Transverse colon (tissue), 4 donors: ENCODE results near the gene ZNF516. TPM values are rescaled to one million over a fixed set of nuclear protein-coding genes. Genes with fewer than 3 reads are reported as not detected.

Experiments
- DNase-seq: peaks from one replicate; pipeline ENCODE4 v3.0.0-alpha.2; 2019
- H3K27ac ChIP-seq, 4 donors: fragments of 200-600 bp; sonication (generic); 2 replicates each; pipeline ENCODE4 v1.5.1; 2016 to 2018; ENCODE audit warnings: inconsistent platforms in 4 of 4
- H3K27me3 ChIP-seq: fragments of 200-600 bp; sonication (generic); 2 replicates; pipeline ENCODE4 v1.5.1; 2017; ENCODE audit warnings: inconsistent platforms
- H3K36me3 ChIP-seq, 4 donors: fragments of 200-600 bp; sonication (generic); 2 replicates each; pipeline ENCODE4 v1.5.1; 2017 to 2019; ENCODE audit warnings: inconsistent platforms in 4 of 4
- H3K4me1 ChIP-seq, 4 donors: fragments of 200-600 bp; sonication (generic); 2 replicates each; pipeline ENCODE4 v1.5.1; 2017 to 2020; ENCODE audit warnings: inconsistent platforms in 4 of 4
- H3K4me3 ChIP-seq, 4 donors: fragments of 200-600 bp; sonication (generic); 1 replicate in 1 of 4; 2 replicates in 3 of 4; pipeline versions ENCODE4 v1.5.1 to v1.6.1; 2017 to 2019; ENCODE audit warnings: inconsistent platforms in 4 of 4
- H3K9me3 ChIP-seq, 2 donors: fragments of 200-600 bp; sonication (generic); 2 replicates each; pipeline ENCODE4 v1.5.1; 2017 to 2019; ENCODE audit warnings: inconsistent platforms in 2 of 2
- CTCF ChIP-seq, 5 experiments: fragments of 200-600 bp in 3 of 5; fragments of 450-650 bp in 2 of 5; sonication (generic) in 3 of 5; IDR thresholded peaks; 1 replicate in 2 of 5; 2 replicates in 3 of 5; pipeline ENCODE4 v1.5.1; 2016 to 2017; ENCODE audit warnings: antibody characterized with exemption in 5 of 5, inconsistent platforms in 3 of 5, mild to moderate bottlenecking in 2 of 5, moderate library complexity in 1 of 5
- EP300 ChIP-seq: sonication (generic); formaldehyde crosslinking; IDR thresholded peaks from one replicate; pipeline ENCODE4 v1.6.1; 2017; ENCODE audit warnings: antibody characterized with exemption, low read depth
- POLR2A ChIP-seq: fragments of 450-650 bp; IDR thresholded peaks from one replicate; pipeline ENCODE4 v1.6.1; 2016; ENCODE audit warnings: antibody characterized with exemption, mild to moderate bottlenecking, moderate library complexity
- POLR2AphosphoS5 ChIP-seq, 3 donors: sonication (generic); formaldehyde crosslinking; IDR thresholded peaks; one replicate each; pipeline ENCODE4 v1.6.1; 2016; ENCODE audit warnings: antibody characterized with exemption in 3 of 3
- WGBS, 2 donors: methylation state at CpG; one replicate each; pipeline ENCODE4 v1.1.5; 2018; ENCODE audit warnings: low coverage in 1 of 2; 5-methylcytosine and 5-hydroxymethylcytosine counted together
- in situ Hi-C, 4 donors: fragments of 200-750 bp; cut with MboI; loops; one replicate each; pipeline versions ENCODE4 v1.15.0 to v1.15.1; 2017; ENCODE audit warnings: low sequenced_read_pairs in 3 of 4, low pct_ligation_motif_present in 1 of 4, low pct_unique_long_range_greater_than_20kb in 1 of 4
- intact Hi-C: fragments of 100-400 bp; cut with DNase I; formaldehyde crosslinking; loops from one replicate; pipeline ENCODE4 v1.15.1; 2023; ENCODE audit warnings: low total_unique reads
- total RNA-seq, 4 donors: library from RNA; depleted of rRNA; stranded (reverse); fragments of >200 nt; gene quantifications; one replicate each; pipeline ENCODE4 v1.1.0, GENCODE V29; 2016

The ZNF516 gene
- total RNA-seq, 4 donors from 2014 or later, result 19.4 to 37.8 (median 26.7) TPM

- WGBS, 2 donors, result 53% methylated on average over 2 of the region's 2 CpGs; no CpG with 5 or more reads in 1 of the 2 donors
- H3K27me3 ChIP-seq, result no peaks in the 10 kb centered on the region
- H3K9me3 ChIP-seq, result no peaks in the 10 kb centered on the region
- H3K27ac ChIP-seq, result no peak overlapping the region
- intact Hi-C loops, result no loop called here
- H3K4me1 ChIP-seq, result no peaks in the 10 kb centered on the region
- no peak for TF ChIP-seq CTCF (IDR thresholded peaks at IDR 0.05)
- no peak for TF ChIP-seq POLR2AphosphoS5 (IDR thresholded peaks at IDR 0.05)
- no peak for TF ChIP-seq POLR2A
- no peak for TF ChIP-seq EP300
- H3K4me3 ChIP-seq, result no peak overlapping the region
- no peak for DNase-seq
- in situ Hi-C loops, result loop anchor here in 1 of 4 donors (25.0 kb wide), 1 partner anchor 1677 kb away; no protein-coding TSS in a partner anchor
- H3K36me3 ChIP-seq, result no peaks in the 10 kb centered on the region
These were observed 155.8 kb downstream of the ZNF516 start for GRCh38 chr18:76339246-76339620.

GRCh38 chr18:76338619-76339245 is 156.3 kb downstream of the ZNF516 start:
- DNase-seq, result no peak
- no peaks in the 10 kb centered on the region for H3K9me3 ChIP-seq
- TF ChIP-seq EP300 (no peak), POLR2A (no peak), POLR2AphosphoS5 (IDR thresholded peaks at IDR 0.05) (no peak), CTCF (IDR thresholded peaks at IDR 0.05) (no peak)
- H3K36me3 ChIP-seq, result no peaks in the 10 kb centered on the region
- WGBS, 2 donors, result 90 to 100% methylated on average over 1 to 5 of the region's 5 CpGs
- intact Hi-C loops (no loop called here), in situ Hi-C loops (loop anchor here in 1 of 4 donors (25.0 kb wide), 1 partner anchor 1676 kb away; no protein-coding TSS in a partner anchor)
- H3K27ac ChIP-seq, result no peak overlapping the region
- no peaks in the 10 kb centered on the region for H3K27me3 ChIP-seq
- no peaks in the 10 kb centered on the region for H3K4me1 ChIP-seq
- H3K4me3 ChIP-seq, result no peak overlapping the region

GRCh38 chr18:76338088-76338487 is 157.0 kb downstream of the ZNF516 start:
- in situ Hi-C loops (loop anchor here in 1 of 4 donors (25.0 kb wide), 1 partner anchor 1676 kb away; no protein-coding TSS in a partner anchor), intact Hi-C loops (no loop called here)
- Histone ChIP-seq H3K27ac (no peak overlapping the region), H3K9me3 (no peaks in the 10 kb centered on the region), H3K4me3 (no peak overlapping the region), H3K36me3 (no peaks in the 10 kb centered on the region), H3K4me1 (no peaks in the 10 kb centered on the region), H3K27me3 (no peaks in the 10 kb centered on the region)
- no peak for DNase-seq
- TF ChIP-seq POLR2A, result no peak
- TF ChIP-seq POLR2AphosphoS5 (IDR thresholded peaks at IDR 0.05), result no peak
- no peak for TF ChIP-seq CTCF (IDR thresholded peaks at IDR 0.05)
- TF ChIP-seq EP300, result no peak
- WGBS, 2 donors, result 83% methylated on average over 9 of the region's 9 CpGs; no CpG with 5 or more reads in 1 of the 2 donors

GRCh38 chr18:76335859-76336640 is 159.0 kb downstream of the ZNF516 start:
- DNase-seq, result no peak
- intact Hi-C loops (no loop called here), in situ Hi-C loops (loop anchor here in 1 of 4 donors (25.0 kb wide), 1 partner anchor 1674 kb away; no protein-coding TSS in a partner anchor)
- H3K4me3 ChIP-seq, result no peak overlapping the region
- TF ChIP-seq CTCF (IDR thresholded peaks at IDR 0.05) (no peak), EP300 (no peak), POLR2AphosphoS5 (IDR thresholded peaks at IDR 0.05) (no peak), POLR2A (no peak)
- no peaks in the 10 kb centered on the region for H3K36me3 ChIP-seq
- H3K27me3 ChIP-seq, result no peaks in the 10 kb centered on the region
- WGBS, 2 donors, result 82 to 90% methylated on average over 7 to 10 of the region's 10 CpGs
- H3K9me3 ChIP-seq, result peaks cover 8 to 12% of the 10 kb centered on the region in 2 donors
- no peak overlapping the region for H3K27ac ChIP-seq
- H3K4me1 ChIP-seq, result no peaks in the 10 kb centered on the region
